Loucy (cell line): ENCODE measurements around the gene CSKMT.
A peak's percentile ranks its signal among the peaks of the same experiment; 100 is the strongest.
"Not testable (repeated sequence)": the region's sequence is repeated elsewhere in the genome, so short reads cannot be mapped to it uniquely, and the experiment has no call there.

Experiments
- H2AFZ ChIP-seq: fragments of 200-600 bp; sonication (generic); 2 replicates; pipeline ENCODE4 v1.6.0; 2016; ENCODE audit warnings: antibody characterized with exemption, mild to moderate bottlenecking, low read length, moderate library complexity
- H3F3A ChIP-seq: fragments of 200-600 bp; 2 replicates; pipeline ENCODE4 v1.6.0; 2016; ENCODE audit warnings: antibody characterized with exemption, low read depth, mild to moderate bottlenecking
- H3K27me3 ChIP-seq: fragments of 200-600 bp; sonication (generic); 2 replicates; pipeline ENCODE4 v1.6.1; 2014; ENCODE audit warnings: low read length, mild to moderate bottlenecking; ENCODE audit not compliant: insufficient read depth, poor library complexity, severe bottlenecking
- H3K36me3 ChIP-seq: fragments of 200-600 bp; sonication (generic); 2 replicates; pipeline ENCODE4 v1.6.1; 2016; ENCODE audit warnings: low read length; ENCODE audit not compliant: insufficient read depth
- H3K4me1 ChIP-seq: fragments of 200-600 bp; sonication (generic); 2 replicates; pipeline ENCODE4 v1.5.1; 2014; ENCODE audit warnings: low read length, mild to moderate bottlenecking; ENCODE audit not compliant: insufficient read depth, poor library complexity, severe bottlenecking
- H3K4me2 ChIP-seq: fragments of 200-600 bp; sonication (generic); 2 replicates; pipeline ENCODE4 v1.6.0; 2014; ENCODE audit warnings: antibody characterized with exemption, low read length, low read depth, mild to moderate bottlenecking; ENCODE audit not compliant: poor library complexity, severe bottlenecking
- H3K4me3 ChIP-seq: fragments of 200-600 bp; sonication (generic); 2 replicates; pipeline ENCODE4 v1.5.1; 2014; ENCODE audit warnings: low read length, mild to moderate bottlenecking, mixed read lengths; ENCODE audit not compliant: poor library complexity, severe bottlenecking
- H3K79me2 ChIP-seq: fragments of 200-600 bp; sonication (generic); 2 replicates; pipeline ENCODE4 v1.6.1; 2014; ENCODE audit warnings: low read length; ENCODE audit not compliant: insufficient read depth
- H3K9ac ChIP-seq: fragments of 200-600 bp; sonication (generic); 2 replicates; pipeline ENCODE4 v1.6.0; 2014; ENCODE audit warnings: mild to moderate bottlenecking, low read depth, low read length, moderate library complexity; ENCODE audit not compliant: poor library complexity, severe bottlenecking
- H3K9me2 ChIP-seq: fragments of 200-600 bp; sonication (generic); replicated peaks from 2 replicates; pipeline ENCODE4 v1.6.1; 2016; ENCODE audit warnings: low read depth, low read length, mixed read lengths
- H3K9me3 ChIP-seq: fragments of 200-600 bp; sonication (generic); 2 replicates; pipeline ENCODE4 v1.6.1; 2014; ENCODE audit warnings: mild to moderate bottlenecking, antibody characterized with exemption, low read length, low read depth; ENCODE audit not compliant: insufficient read depth
- H4K20me1 ChIP-seq: fragments of 200-600 bp; sonication (generic); 2 replicates; pipeline ENCODE4 v1.6.0; 2014; ENCODE audit warnings: antibody characterized with exemption, low read length, mild to moderate bottlenecking; ENCODE audit not compliant: insufficient read depth, poor library complexity, severe bottlenecking
- EZH2phosphoT487 ChIP-seq: fragments of 200-600 bp; IDR thresholded peaks from 2 replicates; pipeline ENCODE4 v1.6.1; 2018; ENCODE audit warnings: antibody characterized with exemption, mild to moderate bottlenecking, moderate library complexity, borderline replicate concordance
- TF ChIP-seq, protein P1 (sequence below): fragments of 200-600 bp; sonication (generic); conservative IDR thresholded peaks from 2 replicates; pipeline ENCODE4 v1.5.1; 2014; ENCODE audit warnings: mild to moderate bottlenecking, antibody characterized with exemption, low read length

CSKMT gene

DNA sequence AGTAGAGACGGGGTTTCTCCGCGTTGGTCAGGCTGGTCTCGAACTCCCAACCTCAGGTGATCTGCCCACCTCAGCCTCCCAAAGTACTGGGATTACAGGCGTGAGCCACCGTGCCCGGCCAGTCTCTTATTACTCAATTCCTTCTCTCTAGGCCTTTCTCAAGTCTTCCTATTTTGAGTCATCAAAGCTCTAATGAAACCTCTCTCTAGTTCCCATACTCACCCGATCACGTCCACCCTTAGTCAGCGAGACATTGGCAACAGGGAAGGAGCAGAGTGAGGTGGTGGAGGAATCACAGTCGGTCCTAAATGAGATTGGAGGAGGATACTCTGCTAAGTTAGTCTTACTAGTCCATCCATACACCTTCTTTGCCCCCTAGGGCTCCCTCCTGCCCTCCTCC, 37.1 kb downstream of the CSKMT start:
- H3K9me3 ChIP-seq, result no peaks in the 10 kb centered on the region
- peaks cover 6% of the 10 kb centered on the region for H3F3A ChIP-seq
- H3K9me2 ChIP-seq, result no peaks in the 10 kb centered on the region
- peaks cover 13% of the 10 kb centered on the region for H3K4me1 ChIP-seq
- no peak overlapping the region for H3K4me3 ChIP-seq
- TF ChIP-seq, protein P1, sequence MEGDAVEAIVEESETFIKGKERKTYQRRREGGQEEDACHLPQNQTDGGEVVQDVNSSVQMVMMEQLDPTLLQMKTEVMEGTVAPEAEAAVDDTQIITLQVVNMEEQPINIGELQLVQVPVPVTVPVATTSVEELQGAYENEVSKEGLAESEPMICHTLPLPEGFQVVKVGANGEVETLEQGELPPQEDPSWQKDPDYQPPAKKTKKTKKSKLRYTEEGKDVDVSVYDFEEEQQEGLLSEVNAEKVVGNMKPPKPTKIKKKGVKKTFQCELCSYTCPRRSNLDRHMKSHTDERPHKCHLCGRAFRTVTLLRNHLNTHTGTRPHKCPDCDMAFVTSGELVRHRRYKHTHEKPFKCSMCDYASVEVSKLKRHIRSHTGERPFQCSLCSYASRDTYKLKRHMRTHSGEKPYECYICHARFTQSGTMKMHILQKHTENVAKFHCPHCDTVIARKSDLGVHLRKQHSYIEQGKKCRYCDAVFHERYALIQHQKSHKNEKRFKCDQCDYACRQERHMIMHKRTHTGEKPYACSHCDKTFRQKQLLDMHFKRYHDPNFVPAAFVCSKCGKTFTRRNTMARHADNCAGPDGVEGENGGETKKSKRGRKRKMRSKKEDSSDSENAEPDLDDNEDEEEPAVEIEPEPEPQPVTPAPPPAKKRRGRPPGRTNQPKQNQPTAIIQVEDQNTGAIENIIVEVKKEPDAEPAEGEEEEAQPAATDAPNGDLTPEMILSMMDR, result no peak
- no peak for TF ChIP-seq EZH2phosphoT487
- H4K20me1 ChIP-seq, result peaks cover 5% of the 10 kb centered on the region
- no peak overlapping the region for H3K9ac ChIP-seq
- H3K27me3 ChIP-seq, result no peaks in the 10 kb centered on the region
- no peak overlapping the region for H3K4me2 ChIP-seq
- H3K36me3 ChIP-seq, result peaks cover 4% of the 10 kb centered on the region; the same call in 1 of the 2 replicates
- no peak overlapping the region for H2AFZ ChIP-seq
- no peaks in the 10 kb centered on the region for H3K79me2 ChIP-seq

- not testable (repeated sequence) for H3K4me3 ChIP-seq, H3K9me2 ChIP-seq, H3K4me2 ChIP-seq, H3K9me3 ChIP-seq, H3F3A ChIP-seq, H3K79me2 ChIP-seq, H2AFZ ChIP-seq, H3K27me3 ChIP-seq, H3K9ac ChIP-seq, H4K20me1 ChIP-seq
- Histone ChIP-seq H3K36me3 (peaks cover 19% of the 10 kb centered on the region; the same call in 1 of the 2 replicates), H3K4me1 (peaks cover 13% of the 10 kb centered on the region)
These were observed 38.8 kb downstream of the CSKMT start for GRCh38 chr11:62703921-62704320.

DNA sequence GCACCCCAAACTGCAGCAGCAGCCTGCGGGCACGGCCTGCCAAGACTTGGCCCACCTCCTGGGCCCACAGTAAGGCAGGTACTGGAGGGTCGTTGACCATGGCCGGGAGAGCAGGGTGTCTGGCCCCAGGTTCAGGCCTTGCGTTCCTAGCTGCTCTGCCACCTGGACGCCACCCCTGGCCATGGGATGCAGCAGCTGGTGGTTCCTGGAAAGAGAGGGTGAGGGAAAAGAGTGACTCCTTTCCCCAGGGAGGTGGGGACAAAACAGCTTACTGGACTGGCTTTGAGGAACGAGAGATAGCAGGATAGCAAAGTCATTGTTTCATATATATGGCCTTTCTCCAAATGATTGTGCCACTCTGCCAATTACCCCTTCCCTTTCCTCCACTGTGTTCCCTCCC, 40.3 kb downstream of the CSKMT start:
- peaks cover 31% of the 10 kb centered on the region for H3K36me3 ChIP-seq
- H3K27me3 ChIP-seq, result no peaks in the 10 kb centered on the region
- peaks cover 5% of the 10 kb centered on the region for H4K20me1 ChIP-seq
- no peaks in the 10 kb centered on the region for H3K79me2 ChIP-seq
- H3K4me1 ChIP-seq, result peaks cover 13% of the 10 kb centered on the region
- H3K9me2 ChIP-seq, result no peaks in the 10 kb centered on the region
- peaks cover 6% of the 10 kb centered on the region for H3F3A ChIP-seq
- peak overlapping the region; percentile 86 for H3K4me2 ChIP-seq
- peak overlapping the region; percentile 72 for H3K9ac ChIP-seq
- H2AFZ ChIP-seq, result no peak overlapping the region
- peak overlapping the region; percentile 73 for H3K4me3 ChIP-seq
- no peak for TF ChIP-seq EZH2phosphoT487
- TF ChIP-seq, protein P1, result no peak
- no peaks in the 10 kb centered on the region for H3K9me3 ChIP-seq
